ENCODE measurements around the gene SMARCE1. TPM values are rescaled to one million over a fixed set of nuclear protein-coding genes. Genes with fewer than 3 reads are reported as not detected.

The SMARCE1 gene
- total and polyA plus RNA-seq, 2 of the 4 experiments (the other 2 are of a cell fraction): 66.2 to 119 TPM

- H3K4me1 ChIP-seq (ENCODE audit: control insufficient read depth, insufficient read depth, low read length): no peaks in the 10 kb centered on the region
- H4K20me1 ChIP-seq (ENCODE audit: insufficient read depth, low read length): no peaks in the 10 kb centered on the region
- H3K79me1 ChIP-seq (ENCODE audit: low read depth in 1 of 2, low read length in 2 of 2): no peaks in the 10 kb centered on the region
- H4K91ac ChIP-seq (ENCODE audit: insufficient read depth, low read depth, low read length): no peak overlapping the region
- ATAC-seq (ENCODE audit: low read depth) (no peak), DNase-seq (no peak)
- POLR2A ChIA-PET (ENCODE audit: unreplicated experiment): no interaction called here
- no peak overlapping the region for H3K14ac ChIP-seq (replicated peaks; ENCODE audit: low read depth, low read length)
- H3K18ac ChIP-seq (ENCODE audit: low read depth, low read length): no peak overlapping the region
- no peak overlapping the region for H2BK120ac ChIP-seq (ENCODE audit: low read depth, low read length)
- intact Hi-C loops (cut with micrococcal nuclease): no loop called here
- no peak overlapping the region for H3K4ac ChIP-seq (ENCODE audit: low read depth, low read length)
- no peak overlapping the region for H2BK5ac ChIP-seq (ENCODE audit: low read depth, low read length, poor library complexity, severe bottlenecking)
- no peak overlapping the region for H2BK20ac ChIP-seq (ENCODE audit: low read depth, low read length)
- in situ Hi-C loops (cut with MboI; ENCODE audit: low sequenced_read_pairs): no loop called here
- no peak overlapping the region for H2AK9ac ChIP-seq (replicated peaks; ENCODE audit: low read depth, low read length, poor library complexity)
- 57% methylated on average over 6 of the region's 11 CpGs; no CpG with 5 or more reads in 1 of the 2 experiments for WGBS, 2 experiments (ENCODE audit: extremely low coverage in 2 of 2, insufficient read length in 1 of 2)
- no peak overlapping the region for H2AFZ ChIP-seq (replicated peaks; ENCODE audit: low read length, poor library complexity)
- H2AK5ac ChIP-seq (ENCODE audit: low read depth, low read length): no peak overlapping the region
- H3K9me1 ChIP-seq (ENCODE audit: insufficient read depth, low read length): no peaks in the 10 kb centered on the region
- no peak overlapping the region for H3K27ac ChIP-seq (ENCODE audit: insufficient read depth, low read length)
- H3K27me3 ChIP-seq (ENCODE audit: control insufficient read depth, insufficient read depth, low read length): peaks cover 64% of the 10 kb centered on the region
- H2BK15ac ChIP-seq (ENCODE audit: low read depth, low read length): no peak overlapping the region
- no TSS peak for BruUV-seq (replicated peaks)
- no peak overlapping the region for H3K4me2 ChIP-seq (ENCODE audit: low read depth, low read length)
- H3K56ac ChIP-seq (ENCODE audit: extremely low read depth, insufficient read depth, low read length): no peak overlapping the region
- no peak overlapping the region for H3K23ac ChIP-seq (ENCODE audit: low read depth, low read length)
- no peak overlapping the region for H3K4me3 ChIP-seq (ENCODE audit: insufficient read depth, low read depth, low read length)
- H3K9me3 ChIP-seq (ENCODE audit: control insufficient read depth, insufficient read depth, low read length): no peaks in the 10 kb centered on the region
- H4K5ac ChIP-seq (ENCODE audit: low read depth, low read length): no peak overlapping the region
- CTCF ChIA-PET: no interaction called here
- no peaks in the 10 kb centered on the region for H3K36me3 ChIP-seq (ENCODE audit: control insufficient read depth, insufficient read depth, low read length)
- no peak for TF ChIP-seq RCOR1 (IDR thresholded peaks at IDR 0.05; ENCODE audit: insufficient replicate concordance, low read length)
- no peak for TF ChIP-seq MAZ (IDR thresholded peaks at IDR 0.05; ENCODE audit: borderline replicate concordance, low read depth, low read length)
- no peak overlapping the region for H3K9ac ChIP-seq (ENCODE audit: low read depth, low read length)
- H4K8ac ChIP-seq (ENCODE audit: low read depth in 2 of 2, low read length in 2 of 2): no peak overlapping the region
- dilution Hi-C loops (cut with HindIII; ENCODE audit: low sequenced_read_pairs, unreplicated experiment): no loop called here
These were observed 34.9 kb downstream of the SMARCE1 start for GRCh38 chr17:40612599-40613244.

All from IMR-90 (cell line).